ENCODE measurements around the gene PPP1R3F. TPM values are rescaled to one million over a fixed set of nuclear protein-coding genes. Genes with fewer than 3 reads are reported as not detected.

PPP1R3F gene
- total and polyA plus RNA-seq, 9 of the 15 experiments (the other 6 are each of a cell fraction or from before 2014, with no cell fraction given), result 0.03 to 0.91 (median 0.43) TPM; not detected in 1

- Histone ChIP-seq H3K4me2 (ENCODE audit: insufficient read depth, low read length) (no peak overlapping the region), H3K79me2 (ENCODE audit: control insufficient read depth, insufficient read depth, low read length) (no peaks in the 10 kb centered on the region), H2AFZ (ENCODE audit: low read depth, low read length) (no peak overlapping the region), H4K20me1 (replicated peaks; ENCODE audit: control insufficient read depth, insufficient read depth, low read length) (no peaks in the 10 kb centered on the region), H3K27ac (ENCODE audit: extremely low read depth, low read depth, low read length) (no peak overlapping the region), H3K4me3 (no peak overlapping the region), H3K9me1 (ENCODE audit: control insufficient read depth, insufficient read depth, low read length) (no peaks in the 10 kb centered on the region), H3K9ac (ENCODE audit: insufficient read depth in 1 of 2, low read depth in 2 of 2, low read length in 2 of 2) (no peak overlapping the region), H3K4me1 (replicated peaks in 1 of 2; ENCODE audit: control insufficient read depth in 2 of 2, insufficient read depth in 2 of 2, low read length in 2 of 2) (peaks cover 0 to 12% of the 10 kb centered on the region in 2 experiments; a peak in 2 of 5 replicates), H3K36me3 (ENCODE audit: control insufficient read depth, insufficient read depth, low read length) (no peaks in the 10 kb centered on the region), H3K9me3 (replicated peaks; ENCODE audit: control insufficient read depth, insufficient read depth, low read depth, low read length) (no peaks in the 10 kb centered on the region), H3K27me3 (ENCODE audit: control insufficient read depth in 2 of 2, insufficient read depth in 2 of 2, low read length in 2 of 2) (peaks cover 3 to 26% of the 10 kb centered on the region in 2 experiments; a peak in 3 of 5 replicates)
- in situ Hi-C loops (cut with MboI) (no loop called here), intact Hi-C loops (cut with micrococcal nuclease) (no loop called here)
- CTCF ChIA-PET (ENCODE audit: low intra/inter-chr PET ratio), result no interaction called here
- FAIRE-seq, result no peak
- no peak for ATAC-seq
- no peak for DNase-seq (ENCODE audit: extremely low read depth in 1 of 4, low spot score in 3 of 4)
- POLR2A ChIA-PET, result interaction anchor here (0.9 kb wide), 1 partner anchor 13 kb away, joined by 3 read pairs; no protein-coding TSS in a partner anchor
- 0% methylated on average over 1 of the region's 2 CpGs for WGBS (ENCODE audit: insufficient coverage, low coverage, missing lambda C conversion rate)
- TF ChIP-seq RBM22 (IDR thresholded peaks at IDR 0.05; ENCODE audit: low read depth, low read length, poor library complexity, severe bottlenecking) (no peak), EZH2 (IDR thresholded peaks at IDR 0.05; ENCODE audit: borderline replicate concordance, low read depth, low read length) (no peak), ZNF583 (CRISPR knock-in tag; IDR thresholded peaks at IDR 0.05) (no peak), POLR2H (tag; IDR thresholded peaks at IDR 0.05; ENCODE audit: low read depth) (no peak), RBFOX2 (IDR thresholded peaks at IDR 0.05; ENCODE audit: low read depth, low read length) (no peak), ADNP (tag; IDR thresholded peaks at IDR 0.05) (no peak), WHSC1 (IDR thresholded peaks at IDR 0.05; ENCODE audit: low read length) (no peak), ETV5 (CRISPR knock-in tag; IDR thresholded peaks at IDR 0.05; ENCODE audit: low read depth) (no peak), ZNF778 (CRISPR knock-in tag; IDR thresholded peaks at IDR 0.05) (no peak), ZSCAN29 (IDR thresholded peaks at IDR 0.05) (no peak), PKNOX1 (IDR thresholded peaks at IDR 0.05) (no peak), BCL6 (CRISPR knock-in tag; IDR thresholded peaks at IDR 0.05) (no peak), USF1 (CRISPR knock-in tag; IDR thresholded peaks at IDR 0.05) (no peak), BACH1 (tag; IDR thresholded peaks at IDR 0.05) (no peak), NFE2 (IDR thresholded peaks at IDR 0.05; ENCODE audit: low read depth) (no peak), MEIS2 (IDR thresholded peaks at IDR 0.05; ENCODE audit: partially characterized antibody) (no peak), ZNF174 (CRISPR knock-in tag; IDR thresholded peaks at IDR 0.05) (no peak)
- TF ChIP-seq, protein P1, sequence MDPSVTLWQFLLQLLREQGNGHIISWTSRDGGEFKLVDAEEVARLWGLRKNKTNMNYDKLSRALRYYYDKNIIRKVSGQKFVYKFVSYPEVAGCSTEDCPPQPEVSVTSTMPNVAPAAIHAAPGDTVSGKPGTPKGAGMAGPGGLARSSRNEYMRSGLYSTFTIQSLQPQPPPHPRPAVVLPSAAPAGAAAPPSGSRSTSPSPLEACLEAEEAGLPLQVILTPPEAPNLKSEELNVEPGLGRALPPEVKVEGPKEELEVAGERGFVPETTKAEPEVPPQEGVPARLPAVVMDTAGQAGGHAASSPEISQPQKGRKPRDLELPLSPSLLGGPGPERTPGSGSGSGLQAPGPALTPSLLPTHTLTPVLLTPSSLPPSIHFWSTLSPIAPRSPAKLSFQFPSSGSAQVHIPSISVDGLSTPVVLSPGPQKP (CRISPR knock-in tag; IDR thresholded peaks at IDR 0.05), result no peak
- BruUV-seq (replicated peaks), result no TSS peak
Observed at GRCh38 chrX:49221868-49222267, 47.7 kb upstream of the PPP1R3F start.

All from K562 (cell line).